ENCODE measurements around the gene WDR35. TPM values are rescaled to one million over a fixed set of nuclear protein-coding genes. Genes with fewer than 3 reads are reported as not detected.

The WDR35 gene
- total RNA-seq, 1 experiment from 2014 or later, result 16.7 TPM

- Histone ChIP-seq H3K9me3 (ENCODE audit: control insufficient read depth, low read depth, low read length) (no peaks in the 10 kb centered on the region), H3K4ac (ENCODE audit: low read depth, low read length) (no peak overlapping the region), H2BK5ac (ENCODE audit: insufficient read length, low read length) (no peak overlapping the region), H3K23me2 (ENCODE audit: insufficient read length, low read depth, low read length, poor library complexity, severe bottlenecking) (no peaks in the 10 kb centered on the region), H3K18ac (ENCODE audit: insufficient read length, low read depth, low read length) (no peak overlapping the region), H2BK120ac (ENCODE audit: low read depth, low read length, poor library complexity, severe bottlenecking) (no peak overlapping the region), H4K20me1 (ENCODE audit: control insufficient read depth, insufficient read depth, insufficient read length) (no peaks in the 10 kb centered on the region), H3K4me1 (ENCODE audit: insufficient read depth, low read length) (no peaks in the 10 kb centered on the region), H3K79me2 (ENCODE audit: insufficient read depth, low read length) (no peaks in the 10 kb centered on the region), H3K9ac (ENCODE audit: extremely low read depth, insufficient read length, low read length) (no peak overlapping the region), H4K8ac (replicated peaks; ENCODE audit: insufficient read length, low read depth, low read length) (no peak overlapping the region), H2BK12ac (ENCODE audit: insufficient read length, low read depth, low read length) (no peak overlapping the region), H2AFZ (ENCODE audit: low read length) (no peak overlapping the region), H3T11ph (ENCODE audit: low read length) (no peak overlapping the region), H3K27me3 (ENCODE audit: insufficient read depth, low read length) (no peaks in the 10 kb centered on the region; the same call in 1 of the 2 replicates), H2AK5ac (ENCODE audit: insufficient read length, low read length) (no peak overlapping the region), H4K5ac (ENCODE audit: insufficient read length, low read depth, low read length) (no peak overlapping the region), H3K14ac (ENCODE audit: insufficient read depth, low read length) (no peak overlapping the region), H3K56ac (ENCODE audit: insufficient read length, low read depth, low read length) (no peak overlapping the region), H3K4me2 (ENCODE audit: insufficient read depth, insufficient read length, low read length) (no peak overlapping the region), H2BK20ac (ENCODE audit: low read depth, low read length, poor library complexity, severe bottlenecking) (no peak overlapping the region), H3K27ac (ENCODE audit: insufficient read length, low read depth, low read length) (no peak overlapping the region), H4K91ac (ENCODE audit: insufficient read length, low read depth, low read length) (no peak overlapping the region), H3K79me1 (ENCODE audit: insufficient read depth, low read depth, low read length, poor library complexity, severe bottlenecking) (no peaks in the 10 kb centered on the region), H2BK15ac (ENCODE audit: low read depth, low read length) (no peak overlapping the region), H3K23ac (ENCODE audit: insufficient read length, low read depth, low read length) (no peak overlapping the region)
- Mint-ChIP-seq H3K27me3 (ENCODE audit: low read depth) (peaks cover 3% of the 10 kb centered on the region), H3K36me3 (ENCODE audit: insufficient read depth in 1 of 3, low read depth in 3 of 3) (no peaks in the 10 kb centered on the region), H3K4me3 (no peak overlapping the region), H3K4me1 (peaks cover 0 to 2% of the 10 kb centered on the region in 2 experiments; a peak in 2 of 4 replicates), H3K27ac (no peak overlapping the region; a peak in 1 of 7 replicates), H3K9me3 (no peaks in the 10 kb centered on the region)
- DNase-seq, result no peak
- WGBS (ENCODE audit: extremely low coverage, insufficient read length, low lambda C conversion rate), result no CpG with 5 or more reads among the region's 17 CpGs
- TF ChIP-seq CTCF (conservative IDR thresholded peaks at IDR 0.05), result no peak
These were observed 16.1 kb upstream of the WDR35 start for GRCh38 chr2:20005891-20006470.

All from H9 (cell line).